Bronchial epithelial cell (primary cell): ENCODE measurements around the gene PLPPR1. TPM values are rescaled to one million over a fixed set of nuclear protein-coding genes. Genes with fewer than 3 reads are reported as not detected.
A peak's percentile ranks its signal among the peaks of the same experiment; 100 is the strongest.

ENCODE experiments used
- DNase-seq: peaks from one replicate; pipeline ENCODE4 v3.0.0-alpha.2; 2010; ENCODE audit warnings: low read depth
- FAIRE-seq: peaks from 2 replicates; lab custom pipeline; 2011; peaks lifted over from hg19 to GRCh38; lab: Jason Lieb, UNC
- H3K27me3 ChIP-seq: 2 replicates; pipeline ENCODE4 v1.5.1; 2011; ENCODE audit warnings: low read length; ENCODE audit not compliant: control insufficient read depth, insufficient read depth
- H3K36me3 ChIP-seq: 2 replicates; pipeline ENCODE4 v1.5.1; 2011; ENCODE audit warnings: low read length; ENCODE audit not compliant: control insufficient read depth, insufficient read depth
- H3K4me3 ChIP-seq: 2 replicates; pipeline ENCODE4 v1.5.1; 2011; ENCODE audit warnings: mild to moderate bottlenecking, low read depth, low read length, control low read depth
- CTCF ChIP-seq: IDR thresholded peaks from 2 replicates; pipeline ENCODE4 v1.5.1; 2011; ENCODE audit warnings: mild to moderate bottlenecking, moderate library complexity, low read length, control low read depth, inconsistent platforms; ENCODE audit not compliant: insufficient read depth, severe bottlenecking
- total RNA-seq: library from RNA; depleted of rRNA; stranded (reverse); fragments of >200 nt; gene quantifications from 2 replicates; pipeline ENCODE4 v1.2.1, GENCODE V29; 2014

Gene PLPPR1
- total RNA-seq, 1 donor from 2014 or later = not detected

- TF ChIP-seq CTCF = no peak
- FAIRE-seq = no peak
- peaks cover 1% of the 10 kb centered on the region for H3K27me3 ChIP-seq
- no peaks in the 10 kb centered on the region for H3K36me3 ChIP-seq
- no peak overlapping the region for H3K4me3 ChIP-seq
- no peak for DNase-seq
Measured at GRCh38 chr9:101226803-101227202, 198.3 kb downstream of the PLPPR1 start.

GRCh38 chr9:101229606-101230005 lies 201.1 kb downstream of the PLPPR1 start:
- no peak for TF ChIP-seq CTCF
- no peak for FAIRE-seq
- peaks cover 1% of the 10 kb centered on the region for H3K27me3 ChIP-seq

GRCh38 chr9:101232405-101232977 lies 204.0 kb downstream of the PLPPR1 start:
- no peak for TF ChIP-seq CTCF
- peaks cover 1% of the 10 kb centered on the region for H3K27me3 ChIP-seq
- H3K4me3 ChIP-seq = no peak overlapping the region
- DNase-seq (no peak), FAIRE-seq (no peak)
- no peaks in the 10 kb centered on the region for H3K36me3 ChIP-seq

More at GRCh38 chr9:101229606-101230005, 201.1 kb downstream of the PLPPR1 start:
- Histone ChIP-seq H3K36me3 (no peaks in the 10 kb centered on the region), H3K4me3 (no peak overlapping the region)
- DNase-seq = no peak

GRCh38 chr9:101235105-101235866 lies 206.8 kb downstream of the PLPPR1 start:
- DNase-seq = peak; percentile 52

GRCh38 chr9:101242651-101243050 lies 214.1 kb downstream of the PLPPR1 start:
- no peak for FAIRE-seq
- H3K36me3 ChIP-seq = no peaks in the 10 kb centered on the region
- H3K4me3 ChIP-seq = no peak overlapping the region
- no peak for TF ChIP-seq CTCF
- no peak for DNase-seq
- no peaks in the 10 kb centered on the region for H3K27me3 ChIP-seq

More at GRCh38 chr9:101235105-101235866, 206.8 kb downstream of the PLPPR1 start:
- Histone ChIP-seq H3K27me3 (peaks cover under 1% of the 10 kb centered on the region), H3K36me3 (no peaks in the 10 kb centered on the region), H3K4me3 (no peak overlapping the region)
- FAIRE-seq = no peak
- TF ChIP-seq CTCF = peak; percentile 44

GRCh38 chr9:101246691-101247090 lies 218.2 kb downstream of the PLPPR1 start:
- H3K36me3 ChIP-seq = no peaks in the 10 kb centered on the region
- peak; percentile 44 for DNase-seq
- TF ChIP-seq CTCF = no peak
- H3K4me3 ChIP-seq = no peak overlapping the region
- H3K27me3 ChIP-seq = no peaks in the 10 kb centered on the region
- no peak for FAIRE-seq
